ENCODE results near the gene AFAP1L2.

Gene AFAP1L2

DNA sequence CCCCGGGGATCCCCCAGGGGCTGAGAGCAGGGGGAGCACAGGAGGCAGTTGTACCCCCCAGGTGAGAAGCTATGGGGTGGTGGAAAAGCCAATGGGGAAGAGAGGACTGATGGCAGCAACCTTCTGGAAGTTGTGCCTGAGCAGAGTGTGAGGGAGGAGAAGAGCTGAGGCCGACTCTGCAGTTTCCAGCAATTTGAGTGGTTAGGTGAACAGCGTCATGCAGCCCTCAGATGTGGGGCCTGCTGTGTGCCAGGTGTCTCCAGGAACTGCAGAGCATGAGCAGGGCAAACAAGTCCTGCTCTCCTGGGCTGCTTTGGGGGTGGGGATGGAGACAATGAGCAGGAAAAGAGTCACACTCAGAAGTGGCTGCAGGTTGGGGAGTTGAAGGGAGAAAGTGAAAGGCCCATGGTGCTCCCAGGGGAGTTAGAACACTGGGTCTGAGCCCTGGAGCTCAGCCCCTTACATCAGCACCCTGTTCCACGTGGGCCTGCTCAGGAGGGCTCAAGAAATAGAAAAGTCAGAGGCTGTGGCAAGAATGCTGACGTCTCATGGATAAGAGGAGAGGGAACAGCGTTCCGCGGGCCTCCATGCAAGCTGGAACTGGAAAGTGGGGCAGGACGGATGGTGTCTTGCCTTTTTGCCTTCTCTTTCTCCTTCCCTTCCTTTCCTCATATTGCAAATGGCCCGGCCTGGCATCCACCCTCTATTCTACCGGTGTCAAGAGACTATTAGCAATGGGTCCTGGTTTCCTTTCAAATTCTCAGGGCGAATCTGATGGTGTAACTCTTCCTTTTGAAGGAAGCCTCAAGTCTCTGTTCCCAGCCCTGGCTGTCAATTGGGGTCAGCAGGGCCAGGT is 4.0 kb upstream of the AFAP1L2 start:
- DNase-seq: no peak

DNA sequence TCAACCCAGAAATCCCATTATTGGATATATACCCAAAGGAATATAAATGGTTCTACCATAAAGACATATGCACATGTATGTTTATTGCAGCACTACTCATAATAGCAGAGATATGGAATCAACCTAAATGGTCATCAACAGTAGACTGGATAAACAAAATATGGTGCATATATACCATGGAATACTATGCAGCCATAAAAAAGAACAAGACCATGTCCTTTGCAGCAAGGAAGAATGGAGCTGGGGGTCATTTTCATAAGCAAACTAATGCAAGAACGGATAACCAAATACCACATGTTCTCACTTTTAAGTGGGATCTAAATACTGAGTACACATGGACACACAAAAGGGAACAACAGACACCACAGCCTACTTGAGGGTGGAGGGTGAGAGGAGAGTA is 2.2 kb upstream of the AFAP1L2 start:
- no peak for DNase-seq

DNA sequence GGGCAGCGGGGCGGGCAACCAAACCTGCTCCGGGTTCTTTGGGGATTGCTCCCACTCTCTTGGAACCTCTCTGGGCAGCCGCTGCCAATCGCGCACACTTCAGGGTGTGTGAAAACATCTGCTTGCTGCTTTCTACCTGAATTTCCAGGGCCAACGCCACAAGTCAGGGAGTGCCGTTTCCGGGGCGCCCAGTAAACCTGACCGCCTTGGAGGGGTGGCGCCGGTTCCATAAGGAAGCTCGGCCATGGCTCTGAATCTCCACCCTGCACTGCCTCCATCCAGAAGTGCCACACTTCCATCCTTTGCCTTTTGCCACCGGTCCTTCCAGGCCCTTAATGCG is 679 bp upstream of the AFAP1L2 start:
- DNase-seq: no peak

DNA sequence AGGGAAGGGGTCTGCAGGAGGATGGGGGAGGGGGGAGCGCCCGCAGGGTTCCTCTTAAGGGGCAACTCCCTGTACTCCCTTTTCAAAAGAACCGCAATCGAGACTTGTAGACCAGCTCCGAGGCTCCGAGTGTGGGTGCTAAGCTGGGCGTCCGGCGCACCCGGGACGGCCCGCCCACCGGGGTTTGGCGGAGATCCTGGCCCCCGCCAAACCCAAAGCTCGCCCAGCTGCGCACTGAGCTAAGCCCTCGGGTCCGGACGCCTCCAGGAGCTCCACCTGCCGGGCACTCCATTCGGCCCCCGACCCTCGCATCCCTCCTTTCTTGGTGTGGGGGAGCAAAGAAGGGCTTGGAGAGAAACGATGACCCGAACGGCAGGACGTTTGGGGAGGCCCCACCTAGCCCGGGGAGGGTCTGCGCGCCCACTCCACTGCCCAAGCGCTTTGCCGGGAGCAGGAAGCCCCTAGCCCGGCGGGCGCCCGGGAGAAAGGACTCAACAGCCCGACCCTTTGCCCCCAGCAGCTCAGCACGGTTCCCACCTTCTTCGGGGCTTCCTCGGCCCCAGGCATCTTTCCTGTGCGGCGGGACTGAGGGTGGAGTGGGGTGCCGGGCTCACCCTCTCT is 651 bp downstream of the AFAP1L2 start:
- DNase-seq: no peak

DNA sequence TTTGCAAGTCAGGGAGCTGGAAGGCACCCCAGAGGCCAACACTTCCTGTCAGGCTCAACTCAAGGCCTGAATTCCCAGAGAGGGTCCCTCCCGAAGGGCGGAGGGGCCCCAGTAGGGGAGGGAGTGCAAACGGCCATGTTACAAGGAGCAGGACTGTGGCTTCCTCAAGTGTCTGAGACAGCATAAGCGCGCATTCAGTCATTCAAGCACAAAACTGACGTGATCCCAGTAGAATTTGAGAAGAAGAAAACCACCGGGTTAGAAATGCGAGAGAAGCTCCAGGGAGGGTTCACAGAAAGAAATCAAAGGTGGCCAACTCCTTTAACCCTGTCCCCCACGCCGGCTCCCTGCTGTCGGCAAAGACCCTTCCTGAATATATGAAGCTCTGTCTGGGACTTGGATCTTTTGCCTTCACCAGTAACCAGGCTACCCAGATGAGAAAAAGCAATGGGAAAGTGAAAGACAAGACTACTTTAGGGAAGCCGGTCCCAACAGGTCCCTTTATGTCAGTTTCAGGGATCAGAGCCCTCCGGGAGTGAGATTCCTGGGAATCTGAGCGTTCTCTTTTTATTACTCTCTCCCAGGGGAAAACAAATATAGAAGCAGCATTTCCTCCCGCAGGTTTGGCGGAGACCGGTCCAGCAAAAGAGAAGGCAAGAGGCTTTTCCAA is 1.3 kb downstream of the AFAP1L2 start:
- no peak for DNase-seq

DNA sequence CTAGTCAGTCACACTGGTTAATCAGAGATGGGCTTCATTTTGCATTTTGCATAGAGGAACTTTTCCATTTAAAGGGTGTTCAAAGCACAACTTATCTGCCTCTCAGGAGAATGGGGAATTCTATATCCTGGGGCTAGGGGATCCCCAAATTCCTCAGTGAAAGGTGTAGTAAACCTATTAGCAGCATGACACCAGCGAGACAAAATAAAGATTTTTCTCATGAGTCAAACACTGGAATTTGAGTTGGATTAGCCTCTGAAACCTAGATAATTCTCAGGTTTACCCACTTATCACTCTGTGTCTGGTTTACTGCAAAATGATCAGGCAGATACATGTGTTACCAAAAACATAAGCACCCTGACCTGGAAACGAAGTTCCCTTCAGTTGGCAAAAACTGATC is 2.1 kb downstream of the AFAP1L2 start:
- DNase-seq: no peak

DNA sequence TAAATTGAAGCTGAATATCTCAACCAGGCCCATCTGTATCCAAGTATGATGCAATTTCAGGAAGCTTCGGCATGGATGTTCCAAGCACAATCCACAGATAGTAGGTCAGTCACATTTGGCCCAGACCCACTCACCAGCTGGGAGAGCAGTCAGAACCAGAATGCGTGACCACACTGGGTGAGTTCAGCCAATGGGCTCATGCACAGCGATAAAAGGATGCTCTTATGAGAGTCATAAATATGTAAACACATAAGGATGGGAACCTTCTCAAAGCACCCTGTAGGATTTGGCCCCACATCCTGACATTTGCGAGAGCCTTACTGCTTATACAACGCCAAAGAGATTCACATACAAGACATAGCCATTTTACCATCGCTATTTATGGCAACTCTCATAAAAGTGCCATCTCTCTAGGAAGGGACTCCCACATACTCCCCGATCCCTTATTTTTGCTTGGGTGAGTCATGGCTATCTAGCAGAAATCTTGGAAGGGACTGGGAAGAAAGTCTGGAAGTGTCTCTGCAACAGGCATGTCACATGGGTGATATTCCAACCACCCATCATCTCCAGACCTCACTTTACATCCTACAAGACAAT is 3.0 kb downstream of the AFAP1L2 start:
- DNase-seq: no peak

DNA sequence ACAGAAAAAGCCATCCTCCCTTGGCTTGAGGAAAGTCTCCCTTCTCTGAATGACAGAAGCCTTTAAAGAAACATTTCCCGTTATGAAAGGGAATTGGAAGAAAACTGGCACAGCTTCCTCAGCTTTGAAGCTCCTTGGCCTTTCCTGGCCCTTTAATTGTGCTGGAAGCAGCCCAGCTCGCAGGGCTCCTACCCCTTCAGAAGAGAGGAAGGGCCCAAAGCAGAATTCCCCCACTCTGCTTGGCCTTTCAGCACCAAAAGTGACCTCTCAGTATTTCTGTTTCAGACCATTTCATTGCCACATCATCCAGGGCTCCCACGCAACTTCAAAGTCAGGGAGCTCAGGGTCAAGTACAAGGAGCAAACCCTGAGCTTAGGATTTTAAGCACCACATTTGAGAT is 4.2 kb downstream of the AFAP1L2 start:
- DNase-seq: no peak

DNA sequence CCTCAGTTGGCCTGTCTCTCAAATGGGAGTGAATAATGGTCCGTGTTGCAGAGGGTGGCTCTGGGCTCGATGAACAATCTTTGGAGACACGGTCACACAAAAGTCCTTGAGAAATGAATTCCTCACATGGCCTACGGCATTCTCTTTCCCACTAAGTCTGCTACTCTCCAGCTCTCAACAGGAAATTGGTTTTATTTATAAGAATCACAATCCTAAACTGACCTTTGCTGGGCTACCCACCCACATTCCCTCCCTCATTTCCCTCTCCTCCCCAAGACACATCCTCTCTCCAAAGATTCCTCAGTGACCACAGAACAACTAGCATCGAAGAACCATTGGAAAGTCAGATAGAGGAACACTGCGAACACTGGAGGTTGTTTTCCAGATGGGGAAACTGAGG is 4.7 kb downstream of the AFAP1L2 start:
- DNase-seq: no peak

DNA sequence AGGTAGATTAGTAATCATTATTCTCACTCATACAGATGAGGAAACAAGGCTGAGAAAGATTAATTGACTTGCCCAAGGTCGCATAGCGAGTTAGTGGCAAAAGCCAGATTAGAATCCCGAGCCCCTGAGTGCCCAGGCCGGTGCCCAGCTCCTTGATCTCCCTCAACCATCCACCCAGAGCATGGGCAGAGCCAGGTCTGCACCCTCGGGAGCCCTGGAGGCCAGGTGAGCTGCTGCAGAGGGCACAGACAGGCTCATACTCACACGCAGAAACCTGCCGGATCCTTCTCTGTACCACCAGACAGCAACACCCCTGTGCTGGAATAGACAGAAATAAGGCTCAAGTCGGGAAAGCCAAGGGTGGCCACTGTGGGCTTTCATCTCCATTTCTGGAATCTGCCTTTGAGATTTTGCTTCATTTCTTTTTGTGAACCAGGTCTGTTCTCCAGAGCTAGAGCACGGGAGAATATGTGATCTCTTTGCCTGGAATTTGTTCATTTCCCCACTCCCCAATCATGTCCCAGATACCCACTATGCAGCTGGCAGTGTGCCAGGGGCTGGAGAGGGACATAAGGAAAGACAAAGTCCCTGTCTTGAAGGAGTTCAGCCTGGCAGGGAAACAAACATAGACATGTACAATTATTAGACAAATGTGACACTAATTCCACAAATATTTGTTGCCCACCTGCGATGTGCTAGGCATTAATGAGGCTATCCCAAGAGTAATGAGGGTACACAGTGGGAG is 5.5 kb downstream of the AFAP1L2 start:
- no peak for DNase-seq

DNA sequence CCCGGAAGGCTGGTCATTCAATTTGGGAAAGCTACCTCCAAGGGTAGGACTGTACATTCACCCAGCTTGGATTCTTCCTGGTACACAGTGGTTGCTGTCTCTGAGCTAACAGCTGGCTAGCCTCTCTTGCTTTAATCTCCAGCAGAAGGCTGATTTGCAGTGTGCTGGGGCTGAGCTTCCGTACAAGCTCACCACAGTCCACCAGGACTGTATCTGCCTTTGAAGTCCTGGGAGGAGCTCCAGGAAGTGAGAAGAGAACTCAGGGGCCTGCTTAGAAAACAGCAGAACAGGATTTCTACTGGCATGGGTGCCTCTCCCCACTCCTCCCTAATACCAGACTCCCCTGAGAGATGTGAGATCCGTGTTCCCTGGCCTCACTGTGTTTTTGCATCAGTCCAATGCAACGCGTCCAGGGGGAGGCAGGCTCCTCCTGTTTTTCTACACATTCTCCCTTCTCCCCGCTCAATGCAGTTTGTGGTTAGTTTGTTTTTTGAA is 6.6 kb downstream of the AFAP1L2 start:
- no peak for DNase-seq

DNA sequence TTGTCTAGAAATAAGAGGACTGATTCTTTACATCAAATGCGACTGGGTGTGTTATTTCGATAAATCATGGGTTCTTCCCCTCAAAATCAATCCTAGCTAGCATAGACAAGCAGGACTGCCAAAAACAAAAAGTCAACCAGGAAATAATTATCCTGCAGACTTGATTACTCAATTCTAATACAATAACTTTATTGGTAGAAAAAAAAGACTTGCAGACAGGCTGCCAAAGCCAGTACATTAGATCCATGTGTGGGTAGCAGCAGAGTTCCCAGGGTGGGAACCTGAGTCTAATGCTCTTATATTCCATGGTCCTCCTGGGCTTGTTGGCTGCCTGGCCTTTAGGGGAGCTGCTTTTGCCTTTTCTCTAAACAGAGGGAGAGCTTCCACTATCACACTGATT is 7.8 kb downstream of the AFAP1L2 start:
- DNase-seq: no peak

DNA sequence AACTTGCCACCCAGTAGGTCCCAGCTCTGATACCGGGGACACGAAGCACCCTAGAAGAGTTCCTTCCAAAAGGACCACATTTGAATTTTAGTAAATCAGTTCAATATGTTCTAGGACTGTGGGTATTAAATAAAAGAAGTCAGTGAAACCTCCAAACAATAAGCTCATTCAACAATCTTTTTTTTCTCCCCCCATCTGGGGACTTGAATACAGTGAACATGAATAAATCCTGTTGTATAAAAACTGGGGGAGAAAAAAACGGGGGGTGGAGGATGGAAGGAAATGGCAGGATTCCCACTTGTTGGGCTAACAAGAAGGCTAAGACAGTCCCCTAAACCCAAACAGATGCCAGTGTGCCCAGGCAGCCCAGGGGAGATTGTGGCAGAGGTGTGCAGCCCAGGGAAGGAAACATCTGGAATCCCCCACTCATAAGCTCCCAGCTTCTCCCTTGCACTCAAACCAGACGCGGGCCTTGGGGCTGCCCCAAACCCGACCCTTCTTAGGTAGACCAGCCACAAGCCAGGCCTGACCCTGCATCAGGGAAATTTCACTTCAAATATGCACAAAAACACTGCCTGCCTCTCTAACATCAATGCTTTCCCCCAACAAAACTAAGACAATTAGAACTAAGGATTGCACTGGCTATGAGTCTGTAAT is 8.8 kb downstream of the AFAP1L2 start:
- no peak for DNase-seq

DNA sequence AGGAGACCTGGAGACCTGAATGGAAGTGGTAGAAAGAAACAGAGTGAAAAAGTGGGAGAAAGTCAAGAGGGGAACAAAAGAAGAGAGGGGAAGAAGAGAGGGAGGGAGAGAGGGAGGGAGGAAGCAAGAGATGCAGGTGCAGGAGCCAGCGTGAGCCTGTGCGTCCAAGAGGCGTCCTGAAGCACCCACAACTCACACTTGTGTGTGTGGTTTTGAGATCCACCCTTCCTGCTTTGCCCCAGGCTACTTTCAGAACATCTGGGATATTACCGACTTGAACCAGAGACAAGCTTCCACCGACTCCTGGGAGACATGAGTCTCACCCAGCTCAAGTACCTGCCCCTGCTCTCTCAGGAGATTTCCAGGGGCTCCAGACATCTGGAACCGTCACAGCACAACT is 9.8 kb downstream of the AFAP1L2 start:
- DNase-seq: no peak

DNA sequence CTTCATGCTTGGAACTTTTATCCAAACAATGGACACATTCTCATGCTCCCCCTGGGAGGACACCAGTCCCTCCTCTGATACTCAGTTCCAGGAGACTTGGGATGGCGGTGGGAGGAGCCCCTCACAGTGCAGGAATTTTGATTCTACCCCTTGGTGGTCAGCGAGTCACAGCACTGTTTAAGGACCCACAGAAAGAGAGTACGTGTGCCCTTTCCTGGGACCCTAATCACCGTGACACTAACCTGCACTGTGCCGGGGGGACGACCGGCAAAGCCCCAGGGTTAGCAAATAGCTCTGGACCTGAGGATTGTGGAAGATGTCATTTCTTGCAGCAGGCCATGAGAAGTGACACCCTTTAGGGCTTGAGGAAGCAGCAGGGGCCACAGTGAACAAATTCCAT is 10.4 kb downstream of the AFAP1L2 start:
- no peak for DNase-seq

DNA sequence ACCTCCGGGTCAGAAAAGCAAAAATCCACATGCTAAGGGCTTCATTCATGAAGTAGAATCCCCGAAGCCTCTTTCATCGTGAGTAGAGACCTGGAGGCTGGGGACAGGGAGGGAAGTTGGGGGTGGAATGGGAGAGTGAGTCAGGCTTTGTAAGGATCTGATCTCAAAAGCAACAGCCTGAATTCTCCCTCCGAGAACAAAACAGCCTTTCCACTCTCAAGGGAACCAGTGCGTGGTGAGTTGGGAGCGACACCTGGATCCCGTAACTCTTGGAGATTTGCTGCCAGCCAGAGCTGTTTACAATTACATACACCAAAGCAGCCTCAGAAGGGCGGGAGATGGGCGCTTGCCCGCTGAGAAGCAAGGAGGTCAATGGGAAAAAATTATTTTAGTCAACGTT is 10.8 kb downstream of the AFAP1L2 start:
- DNase-seq: no peak

DNA sequence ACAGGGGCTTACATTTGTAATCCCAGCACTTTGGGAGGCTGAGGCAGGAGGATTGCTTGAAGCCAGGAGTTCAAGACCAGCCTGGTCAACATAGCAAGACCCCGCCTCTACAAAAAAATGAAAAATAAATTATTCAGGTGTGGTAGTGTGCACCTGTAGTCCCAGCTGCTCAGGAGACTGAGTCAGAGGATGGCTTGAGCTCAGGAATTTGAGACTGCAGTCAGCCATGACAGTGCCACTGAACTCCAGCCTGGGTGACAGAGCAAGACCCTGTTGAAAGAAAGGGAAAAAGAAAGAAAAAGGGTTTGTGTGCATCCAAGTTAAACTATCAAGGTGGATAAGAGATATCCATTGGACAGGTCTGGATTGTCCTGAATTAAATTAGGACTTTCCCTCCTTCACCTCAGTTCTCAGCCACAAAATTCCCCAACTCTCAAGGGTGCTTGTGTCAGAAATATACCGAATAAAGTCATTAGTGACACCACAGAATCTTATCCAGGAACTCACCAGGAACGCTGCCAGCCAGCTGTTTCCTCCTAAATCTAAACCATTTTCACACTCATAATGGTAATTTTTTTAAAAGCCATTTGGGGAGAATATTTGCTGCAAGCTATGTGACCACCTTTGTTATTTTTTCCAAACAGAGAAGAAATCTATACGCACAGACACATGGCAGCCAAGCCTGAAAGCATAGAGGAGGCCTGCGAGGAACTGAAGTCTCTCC is 12.0 kb downstream of the AFAP1L2 start:
- no peak for DNase-seq

DNA sequence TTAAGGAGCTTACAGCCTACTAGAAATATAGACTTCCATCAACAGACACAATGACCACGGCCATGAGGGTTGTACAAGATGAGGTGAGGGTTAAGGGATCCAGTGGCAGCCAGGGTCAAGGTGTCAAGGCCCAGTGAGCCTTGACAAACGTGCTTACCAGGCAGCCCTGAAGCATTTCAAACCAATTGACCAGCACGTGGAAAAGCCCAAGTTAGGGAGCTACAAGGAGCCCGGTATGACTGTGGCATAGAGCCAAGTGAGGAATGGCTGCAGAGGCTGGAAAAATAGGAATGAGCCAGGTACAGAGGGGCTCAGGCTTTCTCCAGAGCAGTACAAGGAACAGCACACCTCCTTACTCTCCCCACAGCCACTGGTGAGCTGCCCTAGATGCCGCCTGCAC is 12.7 kb downstream of the AFAP1L2 start:
- no peak for DNase-seq

DNA sequence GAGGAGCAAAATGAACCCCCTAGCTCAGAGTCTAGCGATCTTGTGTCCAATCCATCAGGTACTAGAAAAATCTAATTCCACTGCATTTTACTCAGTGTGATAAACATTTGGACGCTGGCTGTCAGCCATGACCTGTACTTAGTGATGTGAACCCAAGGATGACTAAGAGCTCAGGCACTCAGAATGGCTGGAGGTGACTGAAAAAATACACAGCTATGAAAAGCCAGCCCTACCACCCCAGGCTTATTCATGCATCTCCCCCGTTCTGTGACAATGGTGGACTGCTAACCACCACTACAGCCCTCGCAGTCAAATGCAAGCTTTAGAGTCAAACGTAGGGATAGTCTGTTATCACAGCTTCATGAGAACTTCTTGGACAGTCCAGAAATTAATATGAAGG is 14.9 kb downstream of the AFAP1L2 start:
- DNase-seq: no peak

DNA sequence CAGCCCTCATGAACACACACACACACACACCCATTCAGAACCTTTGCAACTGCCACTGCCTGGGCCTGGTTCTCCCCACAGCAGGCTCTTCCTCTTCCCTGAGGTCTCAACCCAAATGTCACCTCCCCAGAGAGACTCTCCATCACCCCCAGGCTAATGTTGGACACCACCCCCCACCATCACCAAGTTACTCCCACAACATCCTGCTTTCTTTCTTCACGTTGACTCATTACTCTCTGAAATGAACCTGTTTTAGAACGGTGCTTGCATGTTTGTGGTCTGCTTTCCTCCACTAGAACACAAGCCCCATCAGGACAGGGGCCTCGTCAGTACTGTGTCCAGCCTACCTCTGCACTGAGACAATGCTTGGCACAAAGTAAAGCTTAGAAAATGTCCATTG is 16.0 kb downstream of the AFAP1L2 start:
- no peak for DNase-seq

DNA sequence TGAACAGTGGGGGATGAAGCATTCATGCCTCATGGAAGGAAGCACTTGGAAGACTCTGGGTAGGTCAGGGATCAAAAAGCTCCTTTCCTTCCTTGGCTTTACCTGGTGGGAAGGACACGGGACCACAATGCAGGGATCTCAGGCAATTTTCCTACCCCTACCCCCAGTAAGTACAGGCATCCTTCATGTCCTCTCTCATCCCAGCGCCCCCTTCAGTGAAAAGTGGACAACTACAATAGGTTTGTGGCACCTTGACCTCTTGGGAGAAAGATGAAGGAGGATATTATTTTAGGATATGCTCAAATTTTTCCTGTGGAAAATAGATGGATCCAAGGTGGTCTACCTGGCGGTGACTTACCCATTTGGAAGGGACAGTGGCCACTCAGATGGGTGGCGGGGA is 16.5 kb downstream of the AFAP1L2 start:
- no peak for DNase-seq

DNA sequence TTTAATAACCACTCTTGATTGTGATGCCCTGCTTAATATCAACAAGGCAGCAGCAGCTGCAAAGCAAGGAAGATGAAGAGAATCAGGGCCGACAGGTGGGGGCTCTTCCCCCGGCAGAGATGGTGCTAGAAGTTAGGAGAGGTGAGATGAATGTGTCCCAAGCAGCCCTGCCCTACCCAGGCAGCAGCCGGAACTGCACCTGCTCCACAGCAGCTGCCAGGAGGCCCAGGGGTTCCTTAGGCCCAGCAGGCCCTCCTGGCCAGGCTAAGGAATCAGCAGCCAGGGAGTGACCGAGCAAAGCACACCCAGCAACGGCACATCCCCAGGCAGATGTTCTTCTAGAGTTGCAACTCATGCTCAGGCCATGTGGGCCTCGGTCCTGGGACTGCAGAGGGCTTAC is 17.9 kb downstream of the AFAP1L2 start:
- DNase-seq: no peak
